GM12878 (cell line): Measurements from ENCODE around the gene C1QTNF9. TPM values are rescaled to one million over a fixed set of nuclear protein-coding genes. Genes with fewer than 3 reads are reported as not detected.

Experiments used
- ATAC-seq: fragments of 200-7000 bp; cut with Tn5 transposase; 3 replicates; pipeline ENCODE4 v1.9.1; 2020; ENCODE audit warnings: mild to moderate bottlenecking, moderate library complexity
- BruUV-seq: library from RNA; stranded (reverse); fragments of 400-500 nt; replicated peaks from 2 replicates; lab custom pipeline; 2021; lab: Mats Ljungman, UMichigan
- CTCF ChIA-PET: fragments of 300-600 bp; sonication (Branson Sonifier 250); formaldehyde crosslinking; extraction: SDS; loops from one replicate; lab custom pipeline; 2021; ENCODE audit warnings: inconsistent platforms; lab: Yijun Ruan, JAX
- POLR2A ChIA-PET: fragments of 350-600 bp; formaldehyde crosslinking; extraction: SDS; loops from one replicate; lab custom pipeline; 2021; ENCODE audit warnings: inconsistent platforms; lab: Charles Lee
- RAD21 ChIA-PET: fragments of 300-600 bp; sonication (Branson Sonifier 250); formaldehyde crosslinking; loops from one replicate; lab custom pipeline; 2023; ENCODE audit warnings: antibody characterized with exemption; ENCODE audit not compliant: unreplicated experiment; lab: Charles Lee
- SMC1A ChIA-PET: fragments of 300-600 bp; sonication (Branson Sonifier 250); formaldehyde crosslinking; loops from one replicate; lab custom pipeline; 2023; ENCODE audit not compliant: unreplicated experiment, uncharacterized antibody; lab: Charles Lee
- DNase-seq: peaks from one replicate; pipeline ENCODE4 v3.0.0-alpha.2; 2011; ENCODE audit warnings: low read depth, low spot score
- FAIRE-seq: peaks from 3 replicates; lab custom pipeline; 2011; peaks lifted over from hg19 to GRCh38; lab: Jason Lieb, UNC
- H2AFZ ChIP-seq: 2 replicates; pipeline ENCODE4 v1.6.0; 2011; ENCODE audit warnings: low read depth, low read length, control low read depth; ENCODE audit not compliant: control insufficient read depth
- H3K27ac ChIP-seq: 2 replicates; pipeline ENCODE4 v1.5.1; 2011; ENCODE audit warnings: control low read depth; ENCODE audit not compliant: control insufficient read depth, insufficient read depth
- H3K27me3 ChIP-seq, 2 experiments: replicated peaks in 1 of 2; 2 replicates each; pipeline versions ENCODE4 v1.6.0 to v1.6.1; 2011; ENCODE audit warnings: low read length in 1 of 2; ENCODE audit not compliant: control insufficient read depth in 2 of 2, insufficient read depth in 2 of 2
- H3K36me3 ChIP-seq, 2 experiments: 2 replicates each; pipeline ENCODE4 v1.5.1; 2011; ENCODE audit warnings: low read length in 1 of 2; ENCODE audit not compliant: control insufficient read depth in 2 of 2, insufficient read depth in 2 of 2
- H3K4me1 ChIP-seq: 2 replicates; pipeline ENCODE4 v1.6.1; 2011; ENCODE audit warnings: mild to moderate bottlenecking, low read length, moderate library complexity, mixed read lengths; ENCODE audit not compliant: control insufficient read depth, insufficient read depth
- H3K4me2 ChIP-seq: 2 replicates; pipeline ENCODE4 v1.6.0; 2011; ENCODE audit warnings: control low read depth; ENCODE audit not compliant: control insufficient read depth, insufficient read depth
- H3K4me3 ChIP-seq: fragments of 200-600 bp; sonication (generic); 2 replicates; pipeline ENCODE4 v1.5.1; 2016
- H3K79me2 ChIP-seq: 2 replicates; pipeline ENCODE4 v1.6.0; 2011; ENCODE audit warnings: low read length; ENCODE audit not compliant: control insufficient read depth, insufficient read depth
- H3K9ac ChIP-seq: 2 replicates; pipeline ENCODE4 v1.8.0; 2011; ENCODE audit warnings: low read length, control low read depth, mixed read lengths; ENCODE audit not compliant: control insufficient read depth, insufficient read depth
- H3K9me3 ChIP-seq: replicated peaks from 3 replicates; pipeline ENCODE4 v1.5.1; 2011; ENCODE audit warnings: mild to moderate bottlenecking, low read length; ENCODE audit not compliant: control insufficient read depth, insufficient read depth
- H4K20me1 ChIP-seq: 2 replicates; pipeline ENCODE4 v1.6.0; 2011; ENCODE audit not compliant: control insufficient read depth, insufficient read depth
- CBX5 ChIP-seq: sonication (generic); IDR thresholded peaks from 2 replicates; pipeline ENCODE4 v1.6.1; 2016; ENCODE audit warnings: low read depth, moderate library complexity, mild to moderate bottlenecking, inconsistent platforms
- CHD4 ChIP-seq: fragments of 200-600 bp; sonication (generic); IDR thresholded peaks from 2 replicates; pipeline ENCODE4 v1.6.1; 2016; ENCODE audit warnings: mild to moderate bottlenecking
- HDAC2 ChIP-seq: fragments of 200-600 bp; sonication (generic); IDR thresholded peaks from 2 replicates; pipeline ENCODE4 v1.6.1; 2017
- IRF4 ChIP-seq: IDR thresholded peaks from 2 replicates; pipeline ENCODE4 v1.6.1; 2011; ENCODE audit warnings: low read depth, low read length
- MEF2A ChIP-seq: IDR thresholded peaks from 2 replicates; pipeline ENCODE4 v1.6.1; 2011; ENCODE audit warnings: low read depth, mild to moderate bottlenecking, low read length, moderate library complexity; ENCODE audit not compliant: insufficient read depth
- MXI1 ChIP-seq: fragments of 150-350 bp; IDR thresholded peaks from 2 replicates; pipeline ENCODE4 v1.6.1; 2011; ENCODE audit warnings: low read depth, mild to moderate bottlenecking, inconsistent platforms, low read length, improper control_type of control experiment
- POLR2AphosphoS5 ChIP-seq: IDR thresholded peaks from 2 replicates; pipeline ENCODE4 v1.6.1; 2011; ENCODE audit warnings: mild to moderate bottlenecking, low read length, inconsistent platforms
- RBBP5 ChIP-seq: fragments of 200-600 bp; sonication (generic); conservative IDR thresholded peaks from 2 replicates; pipeline ENCODE4 v1.6.1; 2016
- RFX5 ChIP-seq: IDR thresholded peaks from 2 replicates; pipeline ENCODE4 v1.6.1; 2011; ENCODE audit warnings: low read depth, low read length, improper control_type of control experiment
- STAT3 ChIP-seq: IDR thresholded peaks from 2 replicates; pipeline ENCODE4 v1.6.1; 2011; ENCODE audit warnings: low read depth, low read length, improper control_type of control experiment
- ZNF274 ChIP-seq: IDR thresholded peaks from one replicate; pipeline ENCODE4 v1.8.0; 2011; ENCODE audit not compliant: insufficient read length, insufficient read depth
- ZNF384 ChIP-seq: IDR thresholded peaks from 2 replicates; pipeline ENCODE4 v1.6.1; 2012; ENCODE audit warnings: low read depth, mild to moderate bottlenecking, low read length, improper control_type of control experiment, borderline replicate concordance
- ZZZ3 ChIP-seq: IDR thresholded peaks from 2 replicates; pipeline ENCODE4 v1.6.1; 2011; ENCODE audit warnings: low read depth; ENCODE audit not compliant: control insufficient read depth, insufficient read length
- WGBS: methylation state at CpG from one replicate; pipeline ENCODE4 v1.1.6; 2016; ENCODE audit warnings: low lambda C conversion rate; ENCODE audit not compliant: insufficient replicate concordance, insufficient coverage; ENCODE audit errors: missing lambda C conversion rate; 5-methylcytosine and 5-hydroxymethylcytosine counted together
- in situ Hi-C: fragments of 300-500 bp; cut with MboI; formaldehyde crosslinking; loops from 9 replicates; pipeline ENCODE4 v1.14.3; 2018; ENCODE audit warnings: mixed read lengths
- intact Hi-C: fragments of 100-400 bp; cut with micrococcal nuclease; formaldehyde crosslinking; loops from one replicate; pipeline ENCODE4 v1.14.2; 2022; ENCODE audit not compliant: unreplicated experiment
- polyA plus RNA-seq, 11 experiments: library from polyadenylated mRNA; depleted of rRNA in 4 of 11; unstranded in 6 of 11; stranded (reverse) in 5 of 11; fragments of >200 nt; fragmentation: Nextera tagmentation in 4 of 11; fragmentation: Illumina TruSeq in 1 of 11; extraction: Ambion mirVana in 4 of 11; extraction: Trizol in 1 of 11; gene quantifications; 1 replicate in 1 of 11; 2 replicates in 10 of 11; pipeline versions ENCODE4 v1.2.1 to v1.2.3, GENCODE V29; 2011 to 2016; ENCODE audit warnings: inconsistent platforms in 2 of 11, missing spikeins in 2 of 11, low read depth in 1 of 11
- total RNA-seq, 4 experiments: library from RNA; depleted of rRNA in 3 of 4; stranded (reverse); fragments of >200 nt in 3 of 4; fragmentation: Illumina TruSeq in 1 of 4; extraction: Trizol in 1 of 4; gene quantifications; 2 replicates each; pipeline versions ENCODE4 v1.2.1 to v1.2.3, GENCODE V29; 2013 to 2021
- TF ChIP-seq, protein P1 (sequence below): IDR thresholded peaks from 2 replicates; pipeline ENCODE4 v1.6.1; 2012; ENCODE audit warnings: mild to moderate bottlenecking, low read depth, low read length
- TF ChIP-seq, protein P2 (sequence below): fragments of 450-650 bp; IDR thresholded peaks from 2 replicates; pipeline ENCODE4 v1.6.1; 2018; ENCODE audit warnings: mild to moderate bottlenecking, low read depth, moderate library complexity; ENCODE audit not compliant: partially characterized antibody

Gene C1QTNF9
- total and polyA plus RNA-seq, 10 of the 15 experiments (the other 5 are each of a cell fraction or from before 2014, with no cell fraction given): not detected

DNA sequence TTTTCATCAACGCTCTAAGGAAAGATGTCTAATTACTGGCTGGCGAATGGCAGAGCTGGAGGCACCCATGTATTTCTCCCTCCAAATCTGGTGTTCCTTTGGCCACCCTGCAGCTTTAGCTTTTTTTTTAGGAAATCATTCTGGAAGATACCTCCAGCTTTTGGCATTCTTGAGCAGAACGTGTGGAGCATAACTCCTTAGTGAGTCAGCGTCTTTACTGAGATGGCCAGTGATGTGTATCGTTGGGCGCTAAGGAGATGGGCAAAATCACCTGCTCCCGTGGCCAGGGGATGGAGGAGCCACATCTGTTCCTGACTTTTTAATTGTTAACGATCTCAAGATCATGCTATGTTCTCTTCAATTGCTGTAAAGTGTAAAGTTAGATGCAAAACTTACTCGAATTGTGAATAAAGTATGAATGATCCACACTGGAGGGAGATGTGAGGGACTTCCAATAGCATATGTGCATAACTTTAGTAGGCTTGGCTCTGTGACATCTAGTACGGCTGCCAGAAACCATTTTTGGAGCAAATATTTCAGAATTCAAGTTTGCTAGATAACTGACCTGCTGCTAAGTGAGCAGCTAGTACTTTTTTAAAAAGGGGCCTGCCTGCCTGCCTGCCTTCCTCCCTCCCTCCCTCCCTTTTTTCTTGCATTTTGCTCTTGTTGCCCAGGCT, 24.4 kb upstream of the C1QTNF9 start (continued):
- TF ChIP-seq, protein P1, sequence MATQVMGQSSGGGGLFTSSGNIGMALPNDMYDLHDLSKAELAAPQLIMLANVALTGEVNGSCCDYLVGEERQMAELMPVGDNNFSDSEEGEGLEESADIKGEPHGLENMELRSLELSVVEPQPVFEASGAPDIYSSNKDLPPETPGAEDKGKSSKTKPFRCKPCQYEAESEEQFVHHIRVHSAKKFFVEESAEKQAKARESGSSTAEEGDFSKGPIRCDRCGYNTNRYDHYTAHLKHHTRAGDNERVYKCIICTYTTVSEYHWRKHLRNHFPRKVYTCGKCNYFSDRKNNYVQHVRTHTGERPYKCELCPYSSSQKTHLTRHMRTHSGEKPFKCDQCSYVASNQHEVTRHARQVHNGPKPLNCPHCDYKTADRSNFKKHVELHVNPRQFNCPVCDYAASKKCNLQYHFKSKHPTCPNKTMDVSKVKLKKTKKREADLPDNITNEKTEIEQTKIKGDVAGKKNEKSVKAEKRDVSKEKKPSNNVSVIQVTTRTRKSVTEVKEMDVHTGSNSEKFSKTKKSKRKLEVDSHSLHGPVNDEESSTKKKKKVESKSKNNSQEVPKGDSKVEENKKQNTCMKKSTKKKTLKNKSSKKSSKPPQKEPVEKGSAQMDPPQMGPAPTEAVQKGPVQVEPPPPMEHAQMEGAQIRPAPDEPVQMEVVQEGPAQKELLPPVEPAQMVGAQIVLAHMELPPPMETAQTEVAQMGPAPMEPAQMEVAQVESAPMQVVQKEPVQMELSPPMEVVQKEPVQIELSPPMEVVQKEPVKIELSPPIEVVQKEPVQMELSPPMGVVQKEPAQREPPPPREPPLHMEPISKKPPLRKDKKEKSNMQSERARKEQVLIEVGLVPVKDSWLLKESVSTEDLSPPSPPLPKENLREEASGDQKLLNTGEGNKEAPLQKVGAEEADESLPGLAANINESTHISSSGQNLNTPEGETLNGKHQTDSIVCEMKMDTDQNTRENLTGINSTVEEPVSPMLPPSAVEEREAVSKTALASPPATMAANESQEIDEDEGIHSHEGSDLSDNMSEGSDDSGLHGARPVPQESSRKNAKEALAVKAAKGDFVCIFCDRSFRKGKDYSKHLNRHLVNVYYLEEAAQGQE: no peak
- TF ChIP-seq POLR2AphosphoS5 (no peak), MEF2A (no peak)

DNA sequence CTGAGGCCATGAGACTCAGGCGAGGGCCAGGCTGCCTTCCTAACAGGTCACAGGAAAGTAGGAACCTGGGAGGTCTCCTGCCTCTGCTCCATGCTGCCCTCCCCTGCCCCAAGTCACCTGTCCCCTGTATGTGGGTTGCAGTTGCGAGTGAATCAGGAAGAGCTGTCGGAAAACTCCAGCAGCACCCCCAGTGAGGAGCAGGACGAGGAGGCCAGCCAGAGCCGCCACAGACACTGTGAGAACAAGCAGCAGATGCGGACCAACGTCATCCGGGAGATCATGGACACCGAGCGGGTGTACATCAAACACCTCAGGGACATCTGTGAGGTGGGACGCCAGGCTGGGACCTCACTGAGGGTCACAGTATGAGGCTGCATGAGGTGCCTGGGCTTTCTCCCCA, 22.8 kb upstream of the C1QTNF9 start:
- Histone ChIP-seq H3K27me3 (no peaks in the 10 kb centered on the region), H3K9ac (no peak overlapping the region), H3K4me3 (no peak overlapping the region), H3K36me3 (peaks cover 5 to 21% of the 10 kb centered on the region in 2 experiments), H3K4me2 (no peak overlapping the region), H2AFZ (no peak overlapping the region), H3K79me2 (no peaks in the 10 kb centered on the region), H3K4me1 (no peaks in the 10 kb centered on the region), H3K27ac (no peak overlapping the region), H3K9me3 (no peaks in the 10 kb centered on the region), H4K20me1 (no peaks in the 10 kb centered on the region)
- no TSS peak for BruUV-seq
- CTCF ChIA-PET: no interaction called here
- in situ Hi-C loops (no loop called here), intact Hi-C loops (no loop called here)
- no peak for DNase-seq
- POLR2A ChIA-PET: no interaction called here
- SMC1A ChIA-PET: no interaction called here
- 86% methylated on average over 11 of the region's 11 CpGs for WGBS
- no peak for FAIRE-seq
- RAD21 ChIA-PET: no interaction called here
- no peak for ATAC-seq
- TF ChIP-seq CBX5 (no peak), CHD4 (no peak), IRF4 (no peak), ZNF274 (no peak), RFX5 (no peak), RBBP5 (no peak), HDAC2 (no peak), ZNF384 (no peak), MXI1 (no peak), STAT3 (no peak), ZZZ3 (no peak)
- TF ChIP-seq, protein P2, sequence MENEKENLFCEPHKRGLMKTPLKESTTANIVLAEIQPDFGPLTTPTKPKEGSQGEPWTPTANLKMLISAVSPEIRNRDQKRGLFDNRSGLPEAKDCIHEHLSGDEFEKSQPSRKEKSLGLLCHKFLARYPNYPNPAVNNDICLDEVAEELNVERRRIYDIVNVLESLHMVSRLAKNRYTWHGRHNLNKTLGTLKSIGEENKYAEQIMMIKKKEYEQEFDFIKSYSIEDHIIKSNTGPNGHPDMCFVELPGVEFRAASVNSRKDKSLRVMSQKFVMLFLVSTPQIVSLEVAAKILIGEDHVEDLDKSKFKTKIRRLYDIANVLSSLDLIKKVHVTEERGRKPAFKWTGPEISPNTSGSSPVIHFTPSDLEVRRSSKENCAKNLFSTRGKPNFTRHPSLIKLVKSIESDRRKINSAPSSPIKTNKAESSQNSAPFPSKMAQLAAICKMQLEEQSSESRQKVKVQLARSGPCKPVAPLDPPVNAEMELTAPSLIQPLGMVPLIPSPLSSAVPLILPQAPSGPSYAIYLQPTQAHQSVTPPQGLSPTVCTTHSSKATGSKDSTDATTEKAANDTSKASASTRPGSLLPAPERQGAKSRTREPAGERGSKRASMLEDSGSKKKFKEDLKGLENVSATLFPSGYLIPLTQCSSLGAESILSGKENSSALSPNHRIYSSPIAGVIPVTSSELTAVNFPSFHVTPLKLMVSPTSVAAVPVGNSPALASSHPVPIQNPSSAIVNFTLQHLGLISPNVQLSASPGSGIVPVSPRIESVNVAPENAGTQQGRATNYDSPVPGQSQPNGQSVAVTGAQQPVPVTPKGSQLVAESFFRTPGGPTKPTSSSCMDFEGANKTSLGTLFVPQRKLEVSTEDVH: no peak
